ENCODE results near the gene ERC2.

DNA sequence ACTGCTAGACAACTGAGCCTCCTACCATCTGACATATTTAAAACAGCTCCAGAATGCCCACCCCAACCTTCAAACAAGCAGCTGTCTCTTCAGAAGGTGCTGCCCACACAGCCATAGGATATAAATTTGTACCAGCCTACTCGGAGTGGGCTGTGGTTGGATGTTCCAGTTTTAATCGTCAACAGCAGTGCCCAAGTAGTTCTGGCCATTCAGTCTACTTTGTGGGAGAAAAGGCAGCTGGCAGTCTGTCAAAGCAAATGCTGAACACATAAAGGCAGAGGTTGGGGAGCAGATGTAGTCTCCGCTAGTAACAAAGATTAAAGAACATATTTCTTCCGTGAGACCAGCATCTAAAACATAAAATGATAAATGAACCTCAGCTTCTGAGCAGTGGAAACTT lies 15.9 kb upstream of the ERC2 start:
- TF ChIP-seq, protein P1, sequence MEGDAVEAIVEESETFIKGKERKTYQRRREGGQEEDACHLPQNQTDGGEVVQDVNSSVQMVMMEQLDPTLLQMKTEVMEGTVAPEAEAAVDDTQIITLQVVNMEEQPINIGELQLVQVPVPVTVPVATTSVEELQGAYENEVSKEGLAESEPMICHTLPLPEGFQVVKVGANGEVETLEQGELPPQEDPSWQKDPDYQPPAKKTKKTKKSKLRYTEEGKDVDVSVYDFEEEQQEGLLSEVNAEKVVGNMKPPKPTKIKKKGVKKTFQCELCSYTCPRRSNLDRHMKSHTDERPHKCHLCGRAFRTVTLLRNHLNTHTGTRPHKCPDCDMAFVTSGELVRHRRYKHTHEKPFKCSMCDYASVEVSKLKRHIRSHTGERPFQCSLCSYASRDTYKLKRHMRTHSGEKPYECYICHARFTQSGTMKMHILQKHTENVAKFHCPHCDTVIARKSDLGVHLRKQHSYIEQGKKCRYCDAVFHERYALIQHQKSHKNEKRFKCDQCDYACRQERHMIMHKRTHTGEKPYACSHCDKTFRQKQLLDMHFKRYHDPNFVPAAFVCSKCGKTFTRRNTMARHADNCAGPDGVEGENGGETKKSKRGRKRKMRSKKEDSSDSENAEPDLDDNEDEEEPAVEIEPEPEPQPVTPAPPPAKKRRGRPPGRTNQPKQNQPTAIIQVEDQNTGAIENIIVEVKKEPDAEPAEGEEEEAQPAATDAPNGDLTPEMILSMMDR (IDR thresholded peaks at IDR 0.05): no peak
- no peak for TF ChIP-seq EP300 (IDR thresholded peaks at IDR 0.05)

Measured in ovary (tissue), 3 donors.